Stimulated activated naive CD8-positive, alpha-beta T cell treated with anti-CD3 and anti-CD28 coated beads, Interleukin-15, amount 100 ng/mL, for 72 hours (primary cell): ENCODE measurements around the gene CYP27A1.
"Not testable (repeated sequence)": the region's sequence is repeated elsewhere in the genome, so short reads cannot be mapped to it uniquely, and the experiment has no call there.

Experiments used
- ATAC-seq: fragments of 150-1000 bp; cut with Tn5 transposase; 2 replicates; pipeline ENCODE4 v1.10.0; 2021; ENCODE audit warnings: mild to moderate bottlenecking, moderate library complexity
- DNase-seq, 2 donors: peaks; one replicate each; pipeline ENCODE4 v3.0.0; 2021 to 2022
- H3K27ac Mint-ChIP-seq, 2 donors: one replicate each; pipeline ENCODE4 v1.8.0; 2022; ENCODE audit warnings: mild to moderate bottlenecking in 2 of 2, mixed read lengths in 2 of 2, moderate library complexity in 2 of 2
- H3K27me3 Mint-ChIP-seq: one replicate; pipeline ENCODE4 v1.8.0; 2022; ENCODE audit warnings: mixed read lengths
- H3K4me1 Mint-ChIP-seq: one replicate; pipeline ENCODE4 v1.8.0; 2022; ENCODE audit warnings: mild to moderate bottlenecking, mixed read lengths
- H3K4me3 Mint-ChIP-seq, 2 donors: one replicate each; pipeline ENCODE4 v1.8.0; 2022; ENCODE audit warnings: mild to moderate bottlenecking in 2 of 2, mixed read lengths in 2 of 2, moderate library complexity in 1 of 2
- H3K9me3 Mint-ChIP-seq, 2 donors: one replicate each; pipeline ENCODE4 v1.8.0; 2022; ENCODE audit warnings: mixed read lengths in 2 of 2

Gene CYP27A1

DNA sequence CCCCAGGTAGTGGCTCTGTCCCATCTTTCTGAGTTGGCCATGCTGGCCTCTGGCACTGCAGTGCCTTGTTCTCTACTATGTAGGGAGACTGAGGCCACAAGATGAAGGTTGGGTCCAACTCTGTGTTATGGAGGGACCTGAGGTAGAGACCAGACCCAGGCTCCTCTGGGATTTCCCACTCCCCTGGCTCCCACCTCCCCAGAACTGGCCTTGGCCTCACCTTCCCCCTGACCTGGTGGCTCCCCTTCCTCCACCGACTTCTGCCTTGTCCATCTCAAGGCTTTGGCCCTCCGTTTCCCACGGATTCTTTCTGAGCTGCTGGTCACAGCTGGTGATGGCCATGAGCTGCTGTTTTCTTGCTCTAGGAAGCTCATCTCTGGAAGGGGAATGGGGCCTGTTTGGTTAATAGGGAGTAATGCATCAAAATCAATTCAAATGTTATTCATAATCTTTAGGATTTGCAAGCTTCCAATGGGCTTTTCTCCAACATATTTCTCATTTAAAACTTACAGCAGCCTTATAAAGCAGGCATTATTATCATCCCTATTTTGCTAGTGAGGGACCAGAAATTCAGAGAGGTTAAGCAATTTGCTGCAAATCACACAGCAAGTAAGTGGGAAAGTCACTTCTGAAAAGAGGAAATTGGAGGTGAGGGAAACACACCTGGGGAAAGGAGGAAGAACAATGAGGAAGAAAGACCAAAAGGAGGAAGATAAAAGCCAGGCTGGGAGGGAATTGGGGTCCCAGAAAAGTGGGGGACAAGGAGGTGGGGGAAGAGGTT, 48.8 kb downstream of the CYP27A1 start:
- no peaks in the 10 kb centered on the region for H3K9me3 Mint-ChIP-seq
- H3K27ac Mint-ChIP-seq, result no peak overlapping the region
- H3K27me3 Mint-ChIP-seq, result peaks cover 67% of the 10 kb centered on the region
- H3K4me1 Mint-ChIP-seq, result no peaks in the 10 kb centered on the region
- no peak overlapping the region for H3K4me3 Mint-ChIP-seq
- DNase-seq, result no peak
- no peak for ATAC-seq

DNA sequence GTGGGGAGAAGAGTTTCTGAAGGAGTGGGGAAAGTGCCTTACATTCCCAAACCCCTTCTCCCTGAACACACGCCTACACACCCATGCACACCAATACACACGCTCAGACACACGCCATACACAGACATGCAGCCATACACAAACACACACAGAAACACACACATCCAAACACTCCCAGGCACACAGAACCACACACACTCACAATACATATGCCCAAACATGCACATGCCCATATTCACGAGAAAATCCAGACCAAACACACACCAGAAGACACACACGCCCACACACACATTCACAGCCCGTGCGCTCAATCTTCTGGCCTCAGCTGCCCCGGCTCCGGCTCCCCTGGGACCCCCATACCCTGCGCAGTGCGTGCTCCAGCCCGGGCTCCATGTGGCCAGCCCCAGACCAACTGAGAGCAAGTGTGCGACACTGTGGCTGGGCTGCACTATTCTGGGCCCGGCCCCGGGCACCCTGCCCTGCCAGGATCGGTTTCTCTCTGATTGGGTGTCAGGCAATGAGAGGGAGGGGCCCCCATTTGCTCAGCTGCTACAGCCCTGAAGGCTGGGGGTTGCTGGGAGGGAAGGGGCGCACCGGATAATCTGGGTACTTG, 49.5 kb downstream of the CYP27A1 start, which contains the start of gene PRKAG3:
PRKAG3 (minus strand) TSS at position 426 of the 613 bp plus-strand sequence.
- no peaks in the 10 kb centered on the region for H3K4me1 Mint-ChIP-seq
- no peak for DNase-seq
- no peaks in the 10 kb centered on the region for H3K9me3 Mint-ChIP-seq
- ATAC-seq, result peak; percentile 31
- H3K27ac Mint-ChIP-seq, result no peak within 1 kb of the TSS
- H3K4me3 Mint-ChIP-seq, result no peak within 1 kb of the TSS
- H3K27me3 Mint-ChIP-seq, result peaks cover 65% of the 10 kb centered on the region

DNA sequence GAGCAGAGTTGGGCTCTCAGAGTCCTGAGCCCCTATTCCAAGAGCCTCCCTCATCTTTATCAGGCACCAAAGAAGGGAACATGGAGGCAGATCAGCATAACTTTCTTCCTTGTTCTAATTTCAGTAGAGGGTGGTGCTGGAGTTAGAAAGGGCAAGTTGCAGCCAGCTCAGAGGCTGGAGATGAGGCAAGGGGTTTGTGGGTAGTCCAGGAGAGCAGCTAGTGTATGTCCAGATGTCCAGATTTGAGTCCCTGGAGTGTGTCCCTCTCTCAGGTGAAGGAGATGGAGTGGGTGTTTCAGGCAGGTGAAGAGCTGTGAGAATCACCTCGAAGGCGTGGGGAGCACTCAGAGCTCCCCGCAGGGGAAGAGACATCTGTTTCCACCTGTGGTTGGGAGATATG, 50.1 kb downstream of the CYP27A1 start:
- H3K4me1 Mint-ChIP-seq, result no peaks in the 10 kb centered on the region
- ATAC-seq, result no peak
- H3K27me3 Mint-ChIP-seq, result peaks cover 63% of the 10 kb centered on the region
- H3K27ac Mint-ChIP-seq, result no peak overlapping the region
- DNase-seq, result no peak
- no peaks in the 10 kb centered on the region for H3K9me3 Mint-ChIP-seq
- no peak overlapping the region for H3K4me3 Mint-ChIP-seq

DNA sequence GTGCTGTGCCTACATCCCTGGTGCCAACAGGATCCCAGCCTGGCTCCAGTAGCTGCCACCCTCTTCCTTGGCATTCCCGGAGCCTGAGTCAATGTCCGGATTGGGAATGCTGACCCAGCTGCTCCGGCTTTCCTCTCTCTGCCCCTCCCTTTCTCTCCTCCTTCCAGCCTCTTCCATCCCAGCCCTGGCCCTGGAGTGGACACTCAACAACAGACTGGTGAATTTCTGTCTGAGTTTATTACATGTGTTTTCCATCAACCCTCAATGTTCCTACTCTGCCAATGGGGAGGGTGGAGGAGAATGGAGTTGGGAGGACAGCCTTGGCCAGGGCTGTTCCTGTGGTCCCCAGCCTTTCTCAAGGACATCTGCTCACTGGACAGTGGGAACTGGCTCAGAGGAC, 50.6 kb downstream of the CYP27A1 start:
- no peak overlapping the region for H3K4me3 Mint-ChIP-seq
- peak overlapping the region in 1 of 2 donors; percentile 29 for H3K27ac Mint-ChIP-seq
- H3K4me1 Mint-ChIP-seq, result no peaks in the 10 kb centered on the region
- no peak for ATAC-seq
- H3K9me3 Mint-ChIP-seq, result peaks cover 4% of the 10 kb centered on the region in 2 donors
- peaks cover 64% of the 10 kb centered on the region for H3K27me3 Mint-ChIP-seq
- no peak for DNase-seq

DNA sequence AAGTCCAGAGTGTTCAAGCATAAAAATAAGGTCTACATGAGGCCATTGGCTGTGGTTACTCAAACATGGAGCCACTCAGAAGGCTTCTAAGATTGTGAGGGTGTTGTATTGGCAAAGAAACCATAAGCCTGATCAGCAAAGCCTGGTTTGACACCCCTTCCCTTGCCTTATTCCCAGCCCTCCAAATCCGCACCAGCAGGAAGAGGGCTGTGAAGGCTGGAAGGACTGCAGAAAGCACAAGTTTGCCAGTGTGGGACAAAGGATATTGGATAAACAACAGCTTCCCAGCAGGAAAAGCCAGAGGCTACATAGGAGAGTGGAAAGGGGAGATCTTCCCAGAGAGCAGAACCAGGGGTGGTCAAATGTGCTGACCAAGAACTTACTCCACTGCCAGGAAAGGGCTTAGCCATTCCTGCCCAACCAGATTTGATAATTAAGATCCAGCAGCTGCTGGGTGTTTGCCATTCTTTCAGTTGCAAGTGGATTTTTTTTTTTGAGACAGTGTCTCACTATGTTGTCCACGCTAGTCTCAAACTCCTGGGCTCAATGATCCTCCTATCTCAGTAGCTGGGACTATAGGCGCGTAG, 51.2 kb downstream of the CYP27A1 start:
- Mint-ChIP-seq H3K27me3 (peaks cover 64% of the 10 kb centered on the region), H3K27ac (no peak overlapping the region), H3K4me1 (no peaks in the 10 kb centered on the region), H3K4me3 (no peak overlapping the region), H3K9me3 (peaks cover 7 to 10% of the 10 kb centered on the region in 2 donors)
- DNase-seq (no peak), ATAC-seq (no peak)

DNA sequence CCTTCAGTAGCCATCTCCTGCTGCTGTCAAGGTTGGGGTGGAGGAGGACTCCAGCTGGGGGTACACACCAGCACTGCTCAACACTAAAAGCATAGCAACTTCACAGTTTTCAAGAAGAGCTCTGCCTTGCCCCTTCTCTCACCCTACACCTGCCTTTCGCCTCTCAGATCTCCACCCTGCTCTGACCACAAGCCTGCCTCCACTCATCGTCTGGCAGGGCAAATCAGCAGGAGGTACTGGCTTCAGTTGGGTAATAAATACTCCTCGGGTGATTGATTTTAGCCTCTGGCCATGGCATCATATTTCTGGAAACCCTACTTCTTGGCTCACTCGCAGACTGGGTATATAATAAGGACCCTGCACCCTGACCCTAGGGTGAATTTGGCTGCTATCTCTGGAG, 52.7 kb downstream of the CYP27A1 start:
- H3K9me3 Mint-ChIP-seq, result peaks cover 7 to 11% of the 10 kb centered on the region in 2 donors
- no peak for ATAC-seq
- peaks cover 70% of the 10 kb centered on the region for H3K27me3 Mint-ChIP-seq
- no peak overlapping the region for H3K4me3 Mint-ChIP-seq
- H3K27ac Mint-ChIP-seq, result no peak overlapping the region
- no peak for DNase-seq
- no peaks in the 10 kb centered on the region for H3K4me1 Mint-ChIP-seq

DNA sequence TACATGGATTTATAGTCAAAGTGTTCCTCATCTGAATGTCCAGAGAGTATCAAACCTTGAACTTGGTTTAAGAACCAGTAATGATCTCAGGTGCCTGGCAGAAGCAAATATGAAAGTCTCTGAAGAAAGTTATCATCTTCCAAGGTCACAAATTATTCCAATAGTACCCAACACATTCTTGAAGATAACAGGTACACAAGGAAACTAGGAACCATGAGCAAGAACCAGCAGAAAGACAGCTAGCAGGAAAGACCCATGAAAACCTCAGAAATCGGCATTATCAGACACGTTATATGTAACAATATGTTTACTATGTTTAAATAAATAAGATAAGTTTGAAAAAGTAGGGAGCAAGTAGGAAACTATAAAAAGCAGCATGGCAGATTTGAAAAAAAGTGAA, 55.5 kb downstream of the CYP27A1 start:
- H3K27ac Mint-ChIP-seq, result no peak overlapping the region
- H3K27me3 Mint-ChIP-seq, result peaks cover 50% of the 10 kb centered on the region
- peaks cover 7 to 11% of the 10 kb centered on the region in 2 donors for H3K9me3 Mint-ChIP-seq
- ATAC-seq (no peak), DNase-seq (no peak)
- no peaks in the 10 kb centered on the region for H3K4me1 Mint-ChIP-seq
- H3K4me3 Mint-ChIP-seq, result no peak overlapping the region

DNA sequence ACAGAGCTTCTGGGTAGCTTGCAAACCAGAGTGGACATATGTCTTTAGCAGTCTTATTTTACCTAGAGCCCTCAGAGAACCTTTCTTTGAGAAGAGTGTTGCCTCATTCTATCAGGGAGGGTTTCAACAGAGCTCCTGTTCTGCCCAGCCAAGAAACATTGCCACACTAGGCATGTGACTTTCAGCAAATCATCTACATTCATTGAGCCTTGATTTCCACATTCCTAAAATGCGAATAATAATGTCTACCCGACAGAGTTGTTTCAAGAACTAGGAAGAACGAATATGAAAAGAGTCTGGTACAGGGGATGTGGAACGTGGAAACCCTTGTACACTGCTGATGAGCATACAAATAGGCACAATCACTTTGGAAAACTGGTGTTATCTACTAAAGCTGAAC, 57.5 kb downstream of the CYP27A1 start:
- Mint-ChIP-seq H3K4me1 (no peaks in the 10 kb centered on the region), H3K4me3 (no peak overlapping the region), H3K27me3 (peaks cover 45% of the 10 kb centered on the region), H3K9me3 (peaks cover 7 to 15% of the 10 kb centered on the region in 2 donors), H3K27ac (no peak overlapping the region)
- ATAC-seq, result no peak
- no peak for DNase-seq

DNA sequence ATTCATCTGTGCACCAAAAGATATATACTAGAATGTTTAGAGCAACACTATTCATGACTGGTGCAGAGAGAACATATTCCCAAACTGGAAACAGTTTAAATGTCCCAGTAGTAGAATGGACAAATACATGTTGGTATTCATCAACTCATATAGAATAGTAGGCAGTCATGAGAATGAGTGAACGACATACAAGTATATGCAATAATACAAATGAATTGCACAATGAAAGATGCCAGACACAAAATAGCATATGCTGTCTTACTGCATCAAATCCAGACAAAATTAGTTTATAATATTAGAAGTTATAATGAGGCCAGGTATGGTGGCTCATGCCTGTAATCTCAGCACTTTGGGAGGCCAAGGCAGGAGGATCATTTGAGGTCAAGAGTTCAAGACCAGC, 57.9 kb downstream of the CYP27A1 start:
- H3K9me3 Mint-ChIP-seq, result peaks cover 7 to 16% of the 10 kb centered on the region in 2 donors
- DNase-seq, result no peak
- no peaks in the 10 kb centered on the region for H3K4me1 Mint-ChIP-seq
- H3K27me3 Mint-ChIP-seq, result peaks cover 42% of the 10 kb centered on the region
- no peak overlapping the region for H3K27ac Mint-ChIP-seq
- ATAC-seq, result no peak
- no peak overlapping the region for H3K4me3 Mint-ChIP-seq

DNA sequence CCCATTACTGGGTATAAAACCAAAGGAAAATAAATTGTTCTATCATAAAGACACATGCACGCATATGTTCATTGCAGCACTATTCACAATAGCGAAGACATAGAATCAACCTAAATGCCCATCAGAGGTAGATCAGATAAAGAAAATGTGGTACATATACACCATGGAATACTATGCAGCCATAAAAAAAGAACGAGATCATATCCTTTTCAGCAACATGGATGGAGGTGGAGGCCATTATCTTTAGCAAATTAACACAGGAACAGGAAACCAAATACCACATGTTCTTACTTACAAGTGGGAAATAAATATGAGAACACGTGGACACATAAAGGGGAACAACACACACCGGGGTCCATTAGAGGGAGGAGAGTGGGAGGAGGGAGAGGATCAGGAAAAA, 62.4 kb downstream of the CYP27A1 start:
- not testable (repeated sequence) for H3K27ac Mint-ChIP-seq, H3K4me3 Mint-ChIP-seq, DNase-seq, H3K4me1 Mint-ChIP-seq, H3K9me3 Mint-ChIP-seq, ATAC-seq
- H3K27me3 Mint-ChIP-seq, result peaks cover 15% of the 10 kb centered on the region

DNA sequence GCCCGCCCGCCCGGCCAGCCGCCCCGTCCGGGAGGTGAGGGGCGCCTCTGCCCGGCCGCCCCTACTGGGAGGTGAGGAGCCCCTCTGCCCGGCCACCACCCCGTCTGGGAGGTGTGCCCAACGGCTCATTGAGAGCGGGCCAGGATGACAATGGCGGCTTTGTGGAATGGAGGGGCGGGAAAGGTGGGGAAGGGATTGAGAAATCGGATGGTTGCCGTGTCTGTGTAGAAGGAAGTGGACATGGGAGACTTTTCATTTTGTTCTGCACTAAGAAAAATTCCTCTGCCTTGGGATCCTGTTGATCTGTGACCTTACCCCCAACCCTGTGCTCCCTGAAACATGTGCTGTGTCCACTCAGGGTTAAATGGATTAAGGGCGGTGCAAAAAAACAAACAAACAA, 65.0 kb downstream of the CYP27A1 start:
- not testable (repeated sequence) for ATAC-seq, H3K9me3 Mint-ChIP-seq, H3K4me1 Mint-ChIP-seq

DNA sequence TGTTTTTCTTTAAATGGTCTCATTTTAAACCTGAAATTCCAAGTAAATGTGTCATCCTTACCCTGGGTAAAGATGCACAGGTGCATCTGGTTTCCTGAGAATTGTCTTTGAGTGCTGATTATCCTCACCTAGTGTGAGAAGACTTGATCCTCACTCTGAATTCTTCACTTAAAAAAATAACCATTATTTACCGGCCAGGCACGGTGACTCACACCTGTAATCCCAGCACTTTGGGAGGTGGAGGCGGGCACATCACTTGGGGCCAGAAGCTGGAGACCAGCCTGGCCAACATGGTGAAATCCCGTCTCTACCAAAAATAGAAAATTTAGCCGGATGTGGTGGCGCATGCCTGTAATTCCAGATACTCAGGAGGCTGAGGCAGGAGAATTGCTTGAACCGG, 67.8 kb downstream of the CYP27A1 start:
- Mint-ChIP-seq H3K4me3 (no peak overlapping the region), H3K9me3 (no peaks in the 10 kb centered on the region), H3K27ac (no peak overlapping the region), H3K4me1 (peaks cover 15% of the 10 kb centered on the region), H3K27me3 (peaks cover 41% of the 10 kb centered on the region)
- DNase-seq (no peak), ATAC-seq (no peak)

More for the DNA sequence above, 65.0 kb downstream of the CYP27A1 start:
- not testable (repeated sequence) for DNase-seq, H3K4me3 Mint-ChIP-seq, H3K27ac Mint-ChIP-seq
- H3K27me3 Mint-ChIP-seq, result peaks cover 31% of the 10 kb centered on the region

DNA sequence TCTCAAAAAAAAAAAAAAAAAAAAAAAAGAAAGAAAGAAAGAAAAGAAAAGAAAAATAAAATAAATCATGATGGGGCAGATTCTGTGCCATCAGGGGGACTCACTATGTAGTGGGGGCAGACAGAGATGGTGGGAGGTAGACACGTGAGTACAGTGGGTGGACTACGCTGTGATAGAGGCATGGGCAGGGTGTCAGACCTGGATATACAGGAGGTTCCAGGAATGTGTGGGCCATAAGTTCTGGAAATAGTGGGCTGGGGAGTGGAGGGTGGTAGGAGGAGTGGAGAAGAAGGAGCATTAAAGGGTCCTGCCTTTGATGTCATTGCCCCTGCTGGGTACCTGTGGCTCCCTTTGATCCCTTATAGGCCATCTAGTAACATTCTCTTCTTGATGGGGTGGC, 68.8 kb downstream of the CYP27A1 start:
- Mint-ChIP-seq H3K27me3 (peaks cover 52% of the 10 kb centered on the region), H3K4me3 (no peak overlapping the region), H3K9me3 (no peaks in the 10 kb centered on the region), H3K27ac (no peak overlapping the region), H3K4me1 (peaks cover 15% of the 10 kb centered on the region)
- no peak for DNase-seq
- ATAC-seq, result no peak

DNA sequence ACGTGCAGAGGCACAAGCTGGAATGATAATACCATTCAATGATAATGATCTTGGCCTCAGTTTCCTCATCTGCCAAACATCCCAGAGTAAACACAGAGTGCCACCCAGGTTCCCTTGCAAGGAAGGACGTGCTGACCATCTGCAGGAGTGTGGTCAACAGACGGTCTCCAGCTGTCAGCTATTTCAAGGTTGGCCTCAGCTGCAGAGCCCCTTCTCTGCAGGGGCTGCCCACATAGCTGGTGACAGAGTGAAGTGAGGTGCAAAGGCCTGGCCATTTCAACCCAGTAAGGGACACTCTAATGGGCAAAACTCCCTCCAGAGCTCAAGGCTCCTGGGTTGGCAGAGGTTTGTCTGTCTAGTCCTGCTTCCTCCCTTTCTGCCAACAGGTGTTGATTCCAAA, 69.3 kb downstream of the CYP27A1 start:
- DNase-seq, result no peak
- Mint-ChIP-seq H3K4me1 (peaks cover 17% of the 10 kb centered on the region), H3K27ac (no peak overlapping the region), H3K9me3 (no peaks in the 10 kb centered on the region), H3K27me3 (peaks cover 56% of the 10 kb centered on the region), H3K4me3 (no peak overlapping the region)
- ATAC-seq, result no peak

DNA sequence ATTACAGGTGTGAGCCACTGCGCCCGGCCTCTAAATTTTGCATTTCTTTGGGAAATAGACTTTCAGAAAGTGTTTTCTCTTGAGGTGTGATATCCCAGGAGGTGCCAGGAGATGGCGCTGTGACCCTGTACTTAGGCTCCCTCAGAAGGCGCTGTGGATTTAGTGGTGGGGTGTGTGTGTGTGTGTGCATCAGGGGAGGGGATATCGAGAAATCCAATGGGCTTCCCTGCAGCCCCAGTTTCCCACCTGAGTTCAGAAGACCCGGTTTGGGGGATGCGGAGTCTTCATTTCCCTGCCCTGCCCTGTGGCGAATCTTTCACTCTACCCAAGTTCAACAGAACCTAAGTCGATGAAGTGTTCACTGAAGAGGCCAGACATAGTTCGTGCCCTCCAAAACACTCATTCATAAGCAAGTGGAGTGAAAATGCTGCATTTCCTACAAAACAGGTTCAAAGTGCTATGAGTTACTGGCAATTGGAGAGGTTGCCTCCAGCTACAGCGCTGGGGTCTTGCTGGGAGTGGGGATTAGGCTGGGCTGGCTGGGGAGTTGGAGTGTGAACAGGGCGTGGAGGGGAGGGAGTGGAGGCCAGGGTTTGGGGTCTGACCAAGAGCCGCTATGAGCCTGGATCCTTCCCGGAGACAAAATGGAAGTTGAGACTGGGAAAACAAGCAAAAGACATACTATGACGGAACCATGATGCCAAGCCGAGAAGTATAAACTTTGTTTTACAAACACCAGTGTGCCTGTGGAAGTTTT, 71.1 kb downstream of the CYP27A1 start:
- DNase-seq, result peak; percentile 58
- Mint-ChIP-seq H3K4me1 (peaks cover 26% of the 10 kb centered on the region), H3K27ac (no peak overlapping the region), H3K27me3 (peaks cover 74% of the 10 kb centered on the region), H3K9me3 (no peaks in the 10 kb centered on the region), H3K4me3 (no peak overlapping the region)
- ATAC-seq, result peak; percentile 73

DNA sequence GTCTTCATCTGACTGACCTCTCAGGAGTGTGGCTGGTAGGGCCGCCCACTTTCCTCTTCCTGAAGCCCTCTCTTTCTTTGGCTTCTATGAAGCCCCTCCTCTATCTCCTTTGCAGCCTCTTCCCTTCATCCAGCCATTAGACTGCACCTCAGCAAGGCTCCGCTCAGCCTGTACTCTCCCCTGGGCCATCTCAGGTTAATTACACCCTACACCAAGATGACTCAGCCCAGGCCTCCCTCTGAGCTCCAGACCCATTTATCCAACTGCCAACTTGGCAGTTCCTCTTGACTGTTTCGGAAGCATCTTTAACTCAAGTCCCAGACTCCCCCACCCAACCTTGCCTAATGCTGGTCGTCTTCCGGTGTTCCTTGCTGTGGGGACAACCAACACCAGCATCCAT, 71.8 kb downstream of the CYP27A1 start:
- H3K4me1 Mint-ChIP-seq, result peaks cover 26% of the 10 kb centered on the region
- no peak overlapping the region for H3K27ac Mint-ChIP-seq
- H3K4me3 Mint-ChIP-seq, result no peak overlapping the region
- no peaks in the 10 kb centered on the region for H3K9me3 Mint-ChIP-seq
- peaks cover 81% of the 10 kb centered on the region for H3K27me3 Mint-ChIP-seq
- DNase-seq, result no peak
- ATAC-seq, result no peak
